Gastrocnemius medialis (tissue), 4 donors: ENCODE measurements around the gene MOGAT2.

Experiments used
- CTCF ChIP-seq, 5 experiments: fragments of 450-650 bp in 3 of 5; fragments of 200-600 bp in 2 of 5; sonication (generic) in 2 of 5; IDR thresholded peaks in 4 of 5; conservative IDR thresholded peaks in 1 of 5; 1 replicate in 4 of 5; 2 replicates in 1 of 5; pipeline ENCODE4 v1.5.1; 2016 to 2019; ENCODE audit warnings: antibody characterized with exemption in 5 of 5, mild to moderate bottlenecking in 3 of 5, moderate library complexity in 3 of 5
- POLR2A ChIP-seq, 2 donors: fragments of 450-650 bp; IDR thresholded peaks; one replicate each; pipeline ENCODE4 v1.6.1; 2017; ENCODE audit warnings: antibody characterized with exemption in 2 of 2, mild to moderate bottlenecking in 2 of 2, moderate library complexity in 2 of 2

GRCh38 chr11:75760243-75760642 lies 42.6 kb downstream of the MOGAT2 start:
- TF ChIP-seq CTCF (IDR thresholded peaks at IDR 0.05 in 4 of 5, conservative IDR thresholded peaks at IDR 0.05 in 1 of 5) (no peak), POLR2A (IDR thresholded peaks at IDR 0.05) (no peak)
